T-helper 9 cell (primary cell): ENCODE measurements around the gene TEF.
"Not testable (repeated sequence)": the region's sequence is repeated elsewhere in the genome, so short reads cannot be mapped to it uniquely, and the experiment has no call there.

Experiments used
- DNase-seq: peaks from one replicate; pipeline ENCODE4 v3.0.0-alpha.2; 2020

Gene TEF

GRCh38 chr22:41383085-41383484, 1.3 kb downstream of the TEF start:
- no peak for DNase-seq

DNA sequence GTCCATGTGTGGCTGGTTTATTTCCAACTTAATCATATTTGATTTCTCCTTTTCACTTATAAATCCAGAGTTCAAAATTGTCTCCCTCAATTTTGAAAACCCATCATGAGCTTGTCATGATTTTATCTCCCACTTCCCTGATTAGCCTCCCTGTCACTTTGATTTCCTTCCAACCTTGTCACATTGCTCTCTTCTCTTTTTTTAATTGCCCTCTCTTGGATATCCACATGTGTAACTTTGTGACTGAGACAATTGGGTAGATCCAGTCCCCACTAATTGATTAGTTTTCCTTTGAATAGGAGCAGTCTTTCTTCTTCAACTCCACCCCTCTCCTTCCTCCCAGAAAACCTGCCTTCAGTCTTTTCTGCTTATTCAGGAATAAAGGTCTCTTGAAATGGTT, 2.4 kb downstream of the TEF start:
- no peak for DNase-seq

- DNase-seq = no peak
Measured at GRCh38 chr22:41387341-41387740, 5.6 kb downstream of the TEF start.

DNA sequence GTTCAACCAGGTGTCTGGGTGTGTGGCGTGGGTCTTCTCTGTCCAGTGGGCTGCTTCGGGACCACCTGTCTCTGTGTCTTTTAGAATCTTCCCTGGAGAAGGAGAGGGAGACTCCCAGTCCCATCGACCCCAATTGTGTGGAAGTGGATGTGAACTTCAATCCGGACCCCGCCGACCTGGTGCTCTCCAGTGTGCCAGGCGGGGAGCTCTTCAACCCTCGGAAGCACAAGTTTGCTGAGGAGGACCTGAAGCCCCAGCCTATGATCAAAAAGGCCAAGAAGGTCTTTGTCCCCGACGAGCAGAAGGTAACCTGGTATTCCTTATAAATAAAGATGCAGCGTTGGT, 12.2 kb downstream of the TEF start:
- DNase-seq = no peak

GRCh38 chr22:41395531-41396240, 13.9 kb downstream of the TEF start:
- no peak for DNase-seq

DNA sequence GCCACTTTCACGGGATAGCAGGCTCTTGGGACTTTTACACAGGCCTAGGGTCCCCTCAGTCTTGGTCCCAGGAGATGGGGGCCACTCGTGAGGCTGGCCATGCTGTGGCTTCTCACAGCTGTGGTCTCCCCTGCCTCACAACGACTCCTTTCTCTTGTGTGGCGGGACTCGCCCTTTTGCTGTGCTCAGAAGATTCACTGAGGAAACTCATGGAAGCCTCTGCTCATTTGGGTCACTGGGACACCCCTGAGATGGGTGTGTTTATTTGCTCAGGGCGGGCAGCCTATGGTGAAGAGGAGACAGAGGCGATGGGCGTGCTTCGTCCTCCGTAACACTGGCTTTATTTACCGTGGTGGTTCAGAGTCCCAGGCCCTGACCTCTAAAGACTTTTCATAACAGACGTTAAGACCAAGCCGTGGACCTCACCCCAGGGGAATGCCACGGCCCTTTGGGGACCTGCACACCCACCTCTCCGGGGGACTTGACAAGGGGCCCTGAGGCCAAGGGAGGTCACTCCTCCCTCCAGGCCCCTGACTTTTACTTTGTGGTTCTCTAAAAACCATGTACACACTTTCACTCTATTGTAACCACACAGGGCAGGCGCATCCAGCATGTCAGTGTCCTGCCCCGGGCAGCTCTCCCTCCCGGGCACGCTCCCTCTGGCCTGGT, 15.5 kb downstream of the TEF start:
- DNase-seq = no peak

GRCh38 chr22:41398921-41399320, 17.2 kb downstream of the TEF start:
- no peak for DNase-seq

GRCh38 chr22:41401781-41402648, 20.3 kb downstream of the TEF start:
- DNase-seq = no peak

DNA sequence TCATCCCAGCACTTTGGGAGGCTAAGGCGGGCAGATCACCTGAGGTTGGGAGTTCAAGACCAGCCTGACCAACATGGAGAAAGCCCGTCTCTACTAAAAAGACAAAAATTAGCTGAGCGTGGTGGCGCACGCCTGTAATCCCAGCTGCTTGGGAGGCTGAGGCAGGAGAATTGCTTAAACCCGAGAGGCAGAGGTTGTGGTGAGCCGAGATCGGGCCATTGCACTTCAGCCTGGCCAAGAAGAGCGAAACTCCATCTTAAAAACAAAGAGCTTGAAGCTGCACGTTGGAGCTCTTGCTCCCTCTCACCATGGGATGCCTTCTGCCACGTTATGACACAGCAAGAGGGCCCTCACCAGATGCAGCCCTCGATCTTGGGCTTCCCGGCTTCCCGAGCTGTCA, 21.1 kb downstream of the TEF start:
- not testable (repeated sequence) for DNase-seq

DNA sequence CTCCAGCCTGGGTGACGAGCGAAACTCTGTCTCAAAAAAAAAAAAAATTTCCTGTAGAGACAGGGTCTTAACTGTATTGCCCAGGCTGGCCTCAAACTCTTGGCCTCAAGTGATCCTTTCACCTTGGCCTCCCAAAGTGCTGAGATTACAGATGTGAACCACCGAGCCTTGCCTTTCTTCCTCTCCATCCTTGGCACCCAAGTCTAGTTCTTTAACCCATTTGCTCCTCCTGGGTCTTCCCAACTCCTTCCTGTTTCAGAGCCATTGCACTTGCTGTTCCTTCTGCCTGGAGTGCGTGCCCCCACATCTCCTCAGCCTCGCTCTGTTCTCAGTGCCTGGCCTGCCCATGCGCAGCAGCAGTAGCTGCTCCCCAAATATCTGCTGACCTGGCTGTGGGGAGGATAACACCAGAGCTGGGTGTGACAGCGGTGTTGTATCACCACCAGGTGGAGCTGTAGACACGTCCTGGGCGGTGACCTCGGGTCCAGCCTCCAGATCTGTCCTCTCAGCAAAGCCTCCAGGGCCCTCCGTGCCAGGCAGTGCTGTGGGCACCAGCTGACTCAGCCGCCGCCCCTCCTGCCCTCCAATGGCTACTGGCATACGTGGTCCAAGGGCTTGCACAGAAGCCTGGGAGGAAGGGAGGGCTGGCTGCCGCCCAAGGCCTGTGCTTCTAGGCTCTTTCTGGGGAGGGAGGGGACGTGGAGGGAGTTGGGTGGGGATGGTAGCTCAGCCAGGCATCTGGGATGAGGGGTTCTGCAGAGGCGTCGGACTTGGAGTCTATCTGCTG, 22.0 kb downstream of the TEF start:
- DNase-seq = peak; percentile 70

DNA sequence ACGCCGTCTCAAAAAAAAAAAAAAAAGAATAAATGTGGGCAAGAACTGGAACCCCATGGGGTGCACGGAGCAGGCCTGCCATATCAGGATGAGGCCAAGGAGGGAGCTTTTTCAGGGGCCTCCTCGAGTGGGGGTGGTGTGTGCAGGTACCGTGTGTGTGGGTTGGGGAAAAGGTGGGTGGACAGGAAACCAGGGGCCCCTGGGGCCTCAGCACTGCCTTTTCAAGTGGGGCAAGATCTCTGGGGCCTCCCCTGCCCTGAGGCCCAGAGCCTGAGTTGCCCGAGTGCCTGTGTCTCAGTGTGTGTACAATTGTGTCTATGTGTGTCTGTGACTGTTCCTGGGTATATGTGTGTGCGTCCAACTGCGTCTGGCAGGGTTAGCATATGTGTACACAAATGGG, 23.8 kb downstream of the TEF start:
- DNase-seq = no peak

GRCh38 chr22:41406410-41406809, 24.7 kb downstream of the TEF start:
- no peak for DNase-seq

- DNase-seq = no peak
Measured at GRCh38 chr22:41407433-41407832, 25.7 kb downstream of the TEF start.

DNA sequence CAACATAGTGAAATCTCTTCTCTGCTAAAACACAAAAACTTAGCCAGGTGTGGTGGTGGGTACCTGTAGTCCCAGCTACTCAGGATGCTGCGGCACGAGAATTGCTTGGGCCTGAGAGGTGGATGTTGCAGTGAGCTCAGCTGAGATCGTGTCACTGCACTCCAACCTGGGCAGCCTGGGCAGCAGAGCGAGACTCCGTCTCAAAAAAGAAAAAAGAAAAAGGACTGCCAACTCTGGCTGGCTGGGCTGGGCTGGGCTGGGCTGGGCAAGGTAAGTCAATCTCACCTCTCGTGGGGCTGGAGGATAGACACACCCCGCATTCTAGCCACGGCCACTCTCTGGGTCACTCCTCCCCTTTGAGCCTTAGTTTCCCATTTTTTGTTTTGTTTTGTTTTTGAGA, 26.9 kb downstream of the TEF start:
- DNase-seq = no peak

- no peak for DNase-seq
Measured at GRCh38 chr22:41410311-41410751, 28.6 kb downstream of the TEF start.

DNA sequence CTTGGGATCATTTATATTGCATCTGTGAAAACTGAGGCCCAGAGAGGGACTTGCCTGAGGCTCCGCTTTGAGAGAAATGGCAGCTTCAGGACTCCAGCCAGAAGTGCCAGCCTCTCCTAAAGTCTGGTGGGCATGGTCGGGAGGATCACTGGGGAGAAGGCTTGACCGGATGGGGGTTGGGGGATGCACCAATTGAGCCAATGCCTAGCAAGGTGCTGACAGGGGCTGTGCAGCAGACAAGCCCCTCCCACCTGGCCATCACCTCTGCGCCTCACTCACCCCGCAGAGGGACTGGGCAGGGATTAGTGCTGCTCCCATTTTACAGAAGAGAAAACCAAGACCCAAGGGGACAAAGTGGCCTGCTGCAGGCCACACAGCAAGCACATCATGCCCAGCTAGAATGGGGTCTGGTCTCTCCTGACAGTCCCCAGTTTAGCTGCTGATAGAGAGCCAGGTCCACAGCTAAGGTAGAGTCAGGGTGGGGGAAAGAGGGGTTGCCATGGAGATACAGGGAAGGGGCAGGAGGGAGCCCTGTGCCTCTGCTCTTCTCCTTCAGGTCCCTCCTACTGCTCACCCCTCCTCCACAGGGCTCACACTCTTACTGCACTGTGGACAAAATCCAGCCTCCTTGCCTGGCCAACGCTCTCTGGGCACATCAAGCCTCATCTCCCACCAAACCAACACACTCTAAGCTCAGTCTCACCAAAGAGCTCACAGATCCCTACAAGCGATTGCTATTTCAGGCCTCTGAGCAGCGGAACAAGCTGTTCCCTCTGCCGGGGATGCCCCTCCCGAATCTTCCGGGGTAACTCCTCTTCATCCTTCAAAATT, 29.5 kb downstream of the TEF start:
- DNase-seq = no peak

DNA sequence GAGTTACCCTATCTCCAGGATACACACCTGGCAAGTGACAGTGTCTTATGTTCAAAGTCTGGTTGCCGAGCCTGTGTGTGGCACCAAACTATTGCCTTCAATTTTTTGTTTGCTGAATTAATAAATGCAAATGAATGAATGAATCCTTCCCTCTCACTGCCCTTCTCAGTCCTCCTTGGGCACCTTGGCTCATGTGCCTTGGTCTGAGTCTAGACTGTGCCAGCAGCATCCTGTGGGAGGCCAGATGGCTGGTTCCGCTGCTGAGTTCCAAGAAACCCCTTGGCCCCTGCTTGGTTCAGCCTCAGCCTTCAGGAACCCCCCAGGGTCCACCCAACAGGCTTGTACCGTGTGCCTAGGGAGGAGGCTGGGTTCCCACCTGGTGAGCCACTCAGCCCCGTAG, 33.8 kb downstream of the TEF start:
- DNase-seq = no peak

DNA sequence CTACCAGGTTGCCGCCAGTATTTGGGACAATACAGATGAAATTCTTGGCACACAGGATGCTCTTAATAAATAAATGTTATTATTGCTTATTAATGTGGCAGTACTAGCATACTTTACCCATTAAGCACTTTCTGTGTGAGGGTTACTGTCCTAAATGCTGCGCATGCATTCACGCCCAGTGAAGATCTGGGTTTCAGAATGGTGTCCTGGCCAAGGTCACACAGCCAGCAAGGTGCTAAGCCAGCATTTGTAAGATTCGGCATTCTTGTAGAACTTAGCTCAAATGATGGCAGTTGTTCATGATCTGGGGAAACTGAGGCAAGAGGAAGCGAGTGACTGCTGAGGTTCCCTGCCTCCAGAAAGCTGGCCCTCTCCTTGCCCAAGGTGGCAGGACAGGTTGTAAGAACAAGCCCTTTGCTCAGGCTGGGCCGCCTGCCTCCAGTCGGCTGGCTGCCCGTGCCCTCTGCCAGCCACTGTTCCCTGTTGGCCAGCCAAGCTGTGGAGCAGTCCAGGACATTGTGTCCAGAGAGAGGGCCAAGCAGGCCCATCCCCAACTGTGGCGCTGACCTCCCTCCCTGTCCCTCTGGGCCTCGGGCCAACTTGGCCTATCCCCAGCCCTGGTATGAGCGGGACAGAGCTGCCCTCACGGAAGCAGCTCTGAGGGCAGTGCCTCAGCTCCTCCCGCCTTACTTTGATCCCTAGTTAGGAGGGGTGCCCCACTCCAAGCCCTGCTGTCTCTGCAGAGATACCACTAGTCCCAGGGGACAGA, 36.1 kb downstream of the TEF start:
- DNase-seq = no peak

DNA sequence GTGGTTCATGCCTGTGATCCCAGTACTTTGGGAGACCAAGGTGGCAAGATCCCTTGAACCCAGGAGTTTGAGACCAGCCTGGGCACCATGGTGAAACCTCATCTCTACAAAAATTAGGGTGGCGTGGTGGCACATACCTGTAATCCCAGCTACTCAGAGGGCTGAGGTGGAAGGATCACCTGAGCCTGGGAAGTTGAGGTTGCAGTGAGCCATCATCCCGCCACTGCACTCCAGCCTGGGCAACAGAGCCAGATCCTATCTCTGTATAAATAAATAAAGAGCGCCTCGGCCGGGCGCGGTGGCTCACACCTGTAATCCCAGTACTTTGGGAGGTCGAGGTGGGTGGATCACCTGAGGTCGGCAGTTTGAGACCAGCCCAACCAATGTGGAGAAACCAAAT, 37.0 kb downstream of the TEF start:
- no peak for DNase-seq

- DNase-seq = no peak
Measured at GRCh38 chr22:41425660-41426365, 44.1 kb downstream of the TEF start.
